SK-N-SH treated with all-trans-retinoic acid at 6 μM for 48 hours (cell line): Measurements from ENCODE around the gene TCF23.

Experiments used
- ARNTL ChIP-seq: fragments of 450-650 bp; formaldehyde crosslinking; IDR thresholded peaks from 2 replicates; pipeline ENCODE4 v1.5.0; 2020; ENCODE audit warnings: low read depth, mild to moderate bottlenecking, moderate library complexity, borderline replicate concordance
- BACH2 ChIP-seq: fragments of 250-450 bp; sonication (Bioruptor Pico); IDR thresholded peaks from 2 replicates; pipeline ENCODE4 v1.9.0; 2021; ENCODE audit warnings: mild to moderate bottlenecking, borderline replicate concordance
- GLIS3 ChIP-seq: fragments of 250-450 bp; sonication (Bioruptor Pico); IDR thresholded peaks from 2 replicates; pipeline ENCODE4 v1.5.0; 2020; ENCODE audit warnings: mild to moderate bottlenecking, moderate library complexity
- ISL1 ChIP-seq: fragments of 250-450 bp; sonication (Bioruptor Pico); IDR thresholded peaks from 2 replicates; pipeline ENCODE4 v2.1.2; 2022; ENCODE audit warnings: mild to moderate bottlenecking, moderate library complexity
- RARB ChIP-seq: fragments of 250-450 bp; sonication (Bioruptor Pico); IDR thresholded peaks from 2 replicates; pipeline ENCODE4 v1.8.0; 2021; ENCODE audit warnings: mild to moderate bottlenecking, moderate library complexity
- TCF4 ChIP-seq: fragments of 250-450 bp; sonication (Bioruptor Pico); IDR thresholded peaks from 2 replicates; pipeline ENCODE4 v1.8.0; 2021; ENCODE audit warnings: mild to moderate bottlenecking, moderate library complexity, borderline replicate concordance
- TOX ChIP-seq: fragments of 250-450 bp; sonication (Bioruptor Pico); IDR thresholded peaks from 2 replicates; pipeline ENCODE4 v1.8.0; 2021; ENCODE audit warnings: mild to moderate bottlenecking, moderate library complexity, borderline replicate concordance
- TSHZ2 ChIP-seq: fragments of 250-450 bp; sonication (Bioruptor Pico); IDR thresholded peaks from 2 replicates; pipeline ENCODE4 v1.5.0; 2020; ENCODE audit warnings: mild to moderate bottlenecking, moderate library complexity
- ZFP3 ChIP-seq: fragments of 250-450 bp; sonication (Bioruptor Pico); IDR thresholded peaks from 2 replicates; pipeline ENCODE4 v1.5.0; 2020; ENCODE audit warnings: mild to moderate bottlenecking, moderate library complexity
- ZNF565 ChIP-seq: fragments of 450-650 bp; formaldehyde crosslinking; conservative IDR thresholded peaks from 2 replicates; pipeline ENCODE4 v1.5.0; 2020; ENCODE audit warnings: low read depth, mild to moderate bottlenecking, moderate library complexity
- TF ChIP-seq, protein P1 (sequence below): fragments of 250-450 bp; sonication (Bioruptor Pico); IDR thresholded peaks from 2 replicates; pipeline ENCODE4 v1.5.1; 2020; ENCODE audit warnings: low read depth, mild to moderate bottlenecking, moderate library complexity
- TF ChIP-seq, protein P2 (sequence below): fragments of 250-450 bp; sonication (Bioruptor Pico); IDR thresholded peaks from 2 replicates; pipeline ENCODE4 v1.8.0; 2021; ENCODE audit warnings: low read depth, mild to moderate bottlenecking, moderate library complexity, borderline replicate concordance

DNA sequence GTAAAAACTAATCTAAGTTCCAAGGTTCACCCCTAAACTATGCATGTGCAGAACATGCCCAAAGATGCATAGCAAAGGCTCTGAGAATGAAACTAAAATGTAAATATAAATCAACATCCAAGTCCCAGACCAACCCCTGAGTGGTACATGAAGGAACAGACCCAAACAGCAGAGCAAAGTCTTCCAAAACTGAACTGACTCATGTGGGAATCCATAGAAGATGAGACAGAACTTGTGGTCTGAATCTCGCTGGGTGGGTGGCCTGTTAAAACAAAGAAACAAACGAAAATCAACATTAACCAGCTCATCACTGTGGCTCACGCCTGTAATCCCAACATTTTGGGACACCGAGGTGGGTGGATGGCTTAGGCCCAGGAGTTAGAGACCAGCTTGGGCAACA is 33.5 kb downstream of the TCF23 start:
- no peak for TF ChIP-seq RARB (CRISPR knock-in tag)
- TF ChIP-seq, protein P1, sequence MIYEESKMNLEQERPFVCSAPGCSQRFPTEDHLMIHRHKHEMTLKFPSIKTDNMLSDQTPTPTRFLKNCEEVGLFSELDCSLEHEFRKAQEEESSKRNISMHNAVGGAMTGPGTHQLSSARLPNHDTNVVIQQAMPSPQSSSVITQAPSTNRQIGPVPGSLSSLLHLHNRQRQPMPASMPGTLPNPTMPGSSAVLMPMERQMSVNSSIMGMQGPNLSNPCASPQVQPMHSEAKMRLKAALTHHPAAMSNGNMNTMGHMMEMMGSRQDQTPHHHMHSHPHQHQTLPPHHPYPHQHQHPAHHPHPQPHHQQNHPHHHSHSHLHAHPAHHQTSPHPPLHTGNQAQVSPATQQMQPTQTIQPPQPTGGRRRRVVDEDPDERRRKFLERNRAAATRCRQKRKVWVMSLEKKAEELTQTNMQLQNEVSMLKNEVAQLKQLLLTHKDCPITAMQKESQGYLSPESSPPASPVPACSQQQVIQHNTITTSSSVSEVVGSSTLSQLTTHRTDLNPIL = no peak
- TF ChIP-seq, protein P2, sequence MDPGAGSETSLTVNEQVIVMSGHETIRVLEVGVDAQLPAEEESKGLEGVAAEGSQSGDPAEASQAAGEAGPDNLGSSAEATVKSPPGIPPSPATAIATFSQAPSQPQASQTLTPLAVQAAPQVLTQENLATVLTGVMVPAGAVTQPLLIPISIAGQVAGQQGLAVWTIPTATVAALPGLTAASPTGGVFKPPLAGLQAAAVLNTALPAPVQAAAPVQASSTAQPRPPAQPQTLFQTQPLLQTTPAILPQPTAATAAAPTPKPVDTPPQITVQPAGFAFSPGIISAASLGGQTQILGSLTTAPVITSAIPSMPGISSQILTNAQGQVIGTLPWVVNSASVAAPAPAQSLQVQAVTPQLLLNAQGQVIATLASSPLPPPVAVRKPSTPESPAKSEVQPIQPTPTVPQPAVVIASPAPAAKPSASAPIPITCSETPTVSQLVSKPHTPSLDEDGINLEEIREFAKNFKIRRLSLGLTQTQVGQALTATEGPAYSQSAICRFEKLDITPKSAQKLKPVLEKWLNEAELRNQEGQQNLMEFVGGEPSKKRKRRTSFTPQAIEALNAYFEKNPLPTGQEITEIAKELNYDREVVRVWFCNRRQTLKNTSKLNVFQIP (CRISPR knock-in tag) = no peak
- no peak for TF ChIP-seq TSHZ2
- TF ChIP-seq ZFP3 = no peak
- no peak for TF ChIP-seq TCF4 (CRISPR knock-in tag)
- TF ChIP-seq BACH2 = no peak
- TF ChIP-seq TOX (CRISPR knock-in tag) = no peak
- no peak for TF ChIP-seq ISL1
- TF ChIP-seq ZNF565 (CRISPR knock-in tag) = no peak
- TF ChIP-seq GLIS3 = no peak
- no peak for TF ChIP-seq ARNTL
